SK-N-MC (cell line): ENCODE data around the gene MAPKBP1.

ENCODE experiments used
- DNase-seq: peaks from one replicate; pipeline ENCODE4 v3.0.0-alpha.2; 2011; ENCODE audit warnings: low read depth, low spot score
- H3K27ac ChIP-seq: fragments of 200-600 bp; sonication (generic); 2 replicates; pipeline ENCODE4 v1.5.1; 2016; ENCODE audit warnings: mixed run types
- H3K36me3 ChIP-seq: fragments of 200-600 bp; sonication (generic); 2 replicates; pipeline ENCODE4 v1.6.1; 2017; ENCODE audit warnings: antibody characterized with exemption, low read length, mixed read lengths; ENCODE audit not compliant: insufficient read depth
- H3K4me3 ChIP-seq: fragments of 200-600 bp; sonication (generic); 2 replicates; pipeline ENCODE4 v1.5.1; 2016
- H3K9ac ChIP-seq: fragments of 200-600 bp; sonication (generic); 2 replicates; pipeline ENCODE4 v1.8.0; 2017; ENCODE audit warnings: mixed run types, mixed read lengths; ENCODE audit not compliant: insufficient read length
- H3K9me3 ChIP-seq: fragments of 200-600 bp; sonication (generic); 2 replicates; pipeline ENCODE4 v1.6.1; 2017; ENCODE audit warnings: low read depth, mild to moderate bottlenecking, antibody characterized with exemption, low read length, moderate library complexity, mixed read lengths
- EZH2 ChIP-seq: fragments of 200-600 bp; sonication (generic); IDR thresholded peaks from one replicate; pipeline ENCODE4 v1.6.1; 2017; ENCODE audit warnings: antibody characterized with exemption
- FOXP2 ChIP-seq: optimal IDR thresholded peaks from 2 replicates; pipeline ENCODE3; 2011; ENCODE audit warnings: mild to moderate bottlenecking, moderate library complexity; ENCODE audit not compliant: insufficient read depth; ENCODE audit errors: extremely low read length, control extremely low read depth
- POLR2AphosphoS5 ChIP-seq: IDR thresholded peaks from 2 replicates; pipeline ENCODE4 v1.6.1; 2012; ENCODE audit warnings: mild to moderate bottlenecking, low read depth, low read length, borderline replicate concordance

MAPKBP1 gene

GRCh38 chr15:41814534-41814933, 40.2 kb downstream of the MAPKBP1 start:
- Histone ChIP-seq H3K9ac (no peak overlapping the region), H3K36me3 (peaks cover 9% of the 10 kb centered on the region; the same call in 1 of the 2 replicates), H3K27ac (no peak overlapping the region), H3K9me3 (no peaks in the 10 kb centered on the region), H3K4me3 (no peak overlapping the region)
- TF ChIP-seq EZH2, result no peak
- no peak for TF ChIP-seq FOXP2
- no peak for TF ChIP-seq POLR2AphosphoS5
- DNase-seq, result no peak

- no peaks in the 10 kb centered on the region for H3K9me3 ChIP-seq
- DNase-seq, result no peak
- no peak overlapping the region for H3K4me3 ChIP-seq
- H3K27ac ChIP-seq, result no peak overlapping the region
- no peak for TF ChIP-seq POLR2AphosphoS5
- TF ChIP-seq FOXP2, result no peak
- no peak for TF ChIP-seq EZH2
- H3K36me3 ChIP-seq, result peaks cover 9% of the 10 kb centered on the region; the same call in 1 of the 2 replicates
- no peak overlapping the region for H3K9ac ChIP-seq
Observed at GRCh38 chr15:41816788-41817187, 42.5 kb downstream of the MAPKBP1 start.

- Histone ChIP-seq H3K27ac (no peak overlapping the region), H3K36me3 (peaks cover 9% of the 10 kb centered on the region; the same call in 1 of the 2 replicates), H3K4me3 (no peak overlapping the region), H3K9me3 (no peaks in the 10 kb centered on the region), H3K9ac (no peak overlapping the region)
- no peak for DNase-seq
- TF ChIP-seq POLR2AphosphoS5 (no peak), EZH2 (no peak), FOXP2 (no peak)
Observed at GRCh38 chr15:41817327-41817726, 43.0 kb downstream of the MAPKBP1 start.

- Histone ChIP-seq H3K9ac (no peak overlapping the region), H3K36me3 (peaks cover 9% of the 10 kb centered on the region; the same call in 1 of the 2 replicates), H3K9me3 (no peaks in the 10 kb centered on the region), H3K4me3 (no peak overlapping the region), H3K27ac (no peak overlapping the region)
- DNase-seq, result no peak
- TF ChIP-seq POLR2AphosphoS5, result no peak
- TF ChIP-seq EZH2, result no peak
- no peak for TF ChIP-seq FOXP2
Observed at GRCh38 chr15:41817781-41818180, 43.5 kb downstream of the MAPKBP1 start.

GRCh38 chr15:41819455-41820050, 45.3 kb downstream of the MAPKBP1 start:
- Histone ChIP-seq H3K27ac (no peak overlapping the region), H3K36me3 (peaks cover 9% of the 10 kb centered on the region; the same call in 1 of the 2 replicates), H3K9me3 (no peaks in the 10 kb centered on the region), H3K9ac (no peak overlapping the region), H3K4me3 (no peak overlapping the region)
- no peak for TF ChIP-seq FOXP2
- no peak for TF ChIP-seq EZH2
- TF ChIP-seq POLR2AphosphoS5, result no peak
- DNase-seq, result no peak

GRCh38 chr15:41820791-41821423, 46.6 kb downstream of the MAPKBP1 start:
- no peaks in the 10 kb centered on the region for H3K9me3 ChIP-seq
- peaks cover 9% of the 10 kb centered on the region; the same call in 1 of the 2 replicates for H3K36me3 ChIP-seq
- H3K4me3 ChIP-seq, result no peak overlapping the region
- DNase-seq, result no peak
- H3K27ac ChIP-seq, result no peak overlapping the region
- TF ChIP-seq POLR2AphosphoS5 (no peak), EZH2 (no peak), FOXP2 (no peak)
- H3K9ac ChIP-seq, result no peak overlapping the region

GRCh38 chr15:41821831-41822230, 47.5 kb downstream of the MAPKBP1 start:
- TF ChIP-seq EZH2 (no peak), FOXP2 (no peak), POLR2AphosphoS5 (no peak)
- H3K4me3 ChIP-seq, result no peak overlapping the region
- no peak overlapping the region for H3K27ac ChIP-seq
- H3K36me3 ChIP-seq, result peaks cover 9% of the 10 kb centered on the region; the same call in 1 of the 2 replicates
- no peak for DNase-seq
- no peak overlapping the region for H3K9ac ChIP-seq
- H3K9me3 ChIP-seq, result no peaks in the 10 kb centered on the region

- Histone ChIP-seq H3K27ac (no peak overlapping the region), H3K36me3 (peaks cover 8% of the 10 kb centered on the region; the same call in 1 of the 2 replicates), H3K4me3 (no peak overlapping the region), H3K9ac (no peak overlapping the region), H3K9me3 (no peaks in the 10 kb centered on the region)
- TF ChIP-seq EZH2 (no peak), FOXP2 (no peak), POLR2AphosphoS5 (no peak)
- no peak for DNase-seq
Observed at GRCh38 chr15:41822471-41822870, 48.2 kb downstream of the MAPKBP1 start.
